K562 (cell line): ENCODE measurements around the gene ZGLP1. TPM values are rescaled to one million over a fixed set of nuclear protein-coding genes. Genes with fewer than 3 reads are reported as not detected.
A peak's percentile ranks its signal among the peaks of the same experiment; 100 is the strongest.

Experiments
- ATAC-seq: fragments of 200-7000 bp; cut with Tn5 transposase; 3 replicates; pipeline ENCODE4 v1.9.1; 2020; ENCODE audit warnings: moderate library complexity
- BruUV-seq: library from RNA; stranded (reverse); fragments of 400-500 nt; replicated peaks from 2 replicates; lab custom pipeline; 2021; lab: Mats Ljungman, UMichigan
- CTCF ChIA-PET: fragments of 300-600 bp; formaldehyde crosslinking; extraction: SDS; loops from one replicate; lab custom pipeline; 2021; ENCODE audit warnings: low intra/inter-chr PET ratio; lab: Yijun Ruan, JAX
- POLR2A ChIA-PET: fragments of 300-600, 350-650 bp; sonication (Branson Sonifier 250); formaldehyde crosslinking; extraction: SDS; loops from one replicate; lab custom pipeline; 2021; ENCODE audit warnings: antibody characterized with exemption, inconsistent platforms; lab: Yijun Ruan, JAX
- DNase-seq, 4 experiments: peaks; one replicate each; pipeline versions ENCODE4 v3.0.0 to v3.0.0-alpha.2; 2011 to 2018; ENCODE audit warnings: low spot score in 3 of 4, mixed read lengths in 3 of 4; ENCODE audit errors: extremely low read depth in 1 of 4
- FAIRE-seq: peaks from 2 replicates; lab custom pipeline; 2011; peaks lifted over from hg19 to GRCh38; lab: Jason Lieb, UNC
- H2AFZ ChIP-seq: 2 replicates; pipeline ENCODE4 v1.6.0; 2011; ENCODE audit warnings: low read depth, low read length, control low read depth, inconsistent platforms
- H3K27ac ChIP-seq: fragments of 200-600 bp; 3 replicates; pipeline ENCODE4 v1.8.0; 2011; ENCODE audit warnings: low read depth, mild to moderate bottlenecking, control low read depth, inconsistent platforms, low read length, moderate library complexity, mixed read lengths; ENCODE audit errors: extremely low read depth
- H3K27me3 ChIP-seq, 2 experiments: fragments of 300-600 bp in 1 of 2; 2 replicates in 1 of 2; 3 replicates in 1 of 2; pipeline versions ENCODE4 v1.6.0 to v1.8.0; 2011; ENCODE audit warnings: inconsistent platforms in 2 of 2, low read length in 2 of 2, mild to moderate bottlenecking in 1 of 2, mixed read lengths in 1 of 2, moderate library complexity in 1 of 2; ENCODE audit not compliant: control insufficient read depth in 2 of 2, insufficient read depth in 2 of 2
- H3K36me3 ChIP-seq: fragments of 300-600 bp; 3 replicates; pipeline ENCODE4 v1.8.0; 2011; ENCODE audit warnings: mild to moderate bottlenecking, low read length, inconsistent platforms; ENCODE audit not compliant: control insufficient read depth, insufficient read depth
- H3K4me1 ChIP-seq, 2 experiments: fragments of 200-600 bp in 1 of 2; replicated peaks in 1 of 2; 2 replicates in 1 of 2; 3 replicates in 1 of 2; pipeline versions ENCODE4 v1.5.1 to v1.8.0; 2011; ENCODE audit warnings: inconsistent platforms in 2 of 2, low read length in 2 of 2, mild to moderate bottlenecking in 1 of 2, mixed read lengths in 1 of 2, moderate library complexity in 1 of 2; ENCODE audit not compliant: control insufficient read depth in 2 of 2, insufficient read depth in 2 of 2
- H3K4me2 ChIP-seq: 2 replicates; pipeline ENCODE4 v1.6.1; 2011; ENCODE audit warnings: low read length, control low read depth, inconsistent platforms, mixed read lengths; ENCODE audit not compliant: insufficient read depth
- H3K4me3 ChIP-seq: fragments of 200-600 bp; sonication (generic), shearing (Covaris generic); 2 replicates; pipeline ENCODE4 v1.5.1; 2016; ENCODE audit warnings: control low read depth, inconsistent platforms
- H3K79me2 ChIP-seq: fragments of 200-600 bp; 3 replicates; pipeline ENCODE4 v1.8.0; 2011; ENCODE audit warnings: low read length, inconsistent platforms; ENCODE audit not compliant: control insufficient read depth, insufficient read depth
- H3K9ac ChIP-seq, 2 experiments: 2 replicates each; pipeline versions ENCODE4 v1.6.0 to v1.6.1; 2011; ENCODE audit warnings: low read depth in 2 of 2, low read length in 2 of 2, control low read depth in 1 of 2, inconsistent platforms in 1 of 2, mild to moderate bottlenecking in 1 of 2, mixed read lengths in 1 of 2; ENCODE audit not compliant: insufficient read depth in 1 of 2
- H3K9me1 ChIP-seq: one replicate; pipeline ENCODE4 v1.6.0; 2011; ENCODE audit warnings: inconsistent platforms, mild to moderate bottlenecking, low read length, moderate library complexity; ENCODE audit not compliant: control insufficient read depth, insufficient read depth
- H3K9me3 ChIP-seq: replicated peaks from 2 replicates; pipeline ENCODE4 v1.5.1; 2011; ENCODE audit warnings: low read depth, low read length, inconsistent platforms; ENCODE audit not compliant: control insufficient read depth, insufficient read depth
- H4K20me1 ChIP-seq: replicated peaks from 2 replicates; pipeline ENCODE4 v1.6.1; 2011; ENCODE audit warnings: low read length, inconsistent platforms, mixed read lengths; ENCODE audit not compliant: control insufficient read depth, insufficient read depth
- CBX5 ChIP-seq: IDR thresholded peaks from 2 replicates; pipeline ENCODE4 v1.6.1; 2014; ENCODE audit warnings: low read depth, borderline replicate concordance
- EGR1 ChIP-seq: fragments of 450-650 bp; conservative IDR thresholded peaks from 2 replicates; pipeline ENCODE4 v1.6.1; 2017; ENCODE audit warnings: mild to moderate bottlenecking
- EZH2 ChIP-seq: IDR thresholded peaks from 2 replicates; pipeline ENCODE4 v1.6.1; 2012; ENCODE audit warnings: low read depth, mild to moderate bottlenecking, inconsistent platforms, low read length, borderline replicate concordance
- HDAC1 ChIP-seq, 2 experiments: fragments of 450-650 bp; IDR thresholded peaks; 2 replicates each; pipeline ENCODE4 v1.6.1; 2016 to 2017; ENCODE audit warnings: inconsistent platforms in 1 of 2, mild to moderate bottlenecking in 1 of 2, moderate library complexity in 1 of 2
- HMGXB4 ChIP-seq: sonication (generic); formaldehyde crosslinking; IDR thresholded peaks from 2 replicates; pipeline ENCODE4 v1.8.1; 2023; ENCODE audit warnings: mild to moderate bottlenecking, missing genetic modification reagents
- JUN ChIP-seq, 2 experiments: sonication (generic) in 1 of 2; formaldehyde crosslinking in 1 of 2; IDR thresholded peaks; 2 replicates each; pipeline versions ENCODE4 v1.6.1 to v1.8.0; 2012 to 2022; ENCODE audit warnings: borderline replicate concordance in 2 of 2, mild to moderate bottlenecking in 2 of 2, improper control_type of control experiment in 1 of 2, low read depth in 1 of 2, low read length in 1 of 2, missing genetic modification reagents in 1 of 2
- LCOR ChIP-seq: sonication (generic); formaldehyde crosslinking; IDR thresholded peaks from 2 replicates; pipeline ENCODE4 v1.8.0; 2022; ENCODE audit warnings: mild to moderate bottlenecking, missing genetic modification reagents
- MAX ChIP-seq: sonication (generic); formaldehyde crosslinking; IDR thresholded peaks from 2 replicates; pipeline ENCODE4 v1.9.0; 2022; ENCODE audit warnings: mild to moderate bottlenecking, missing genetic modification reagents
- MYC ChIP-seq, 2 experiments: fragments of 250-450 bp in 1 of 2; sonication (Bioruptor Pico) in 1 of 2; IDR thresholded peaks; 2 replicates each; pipeline versions ENCODE4 v1.5.1 to v1.6.1; 2012 to 2021; ENCODE audit warnings: low read depth in 2 of 2, borderline replicate concordance in 1 of 2, improper control_type of control experiment in 1 of 2, low read length in 1 of 2, mild to moderate bottlenecking in 1 of 2, moderate library complexity in 1 of 2
- TGIF2 ChIP-seq: sonication (generic); formaldehyde crosslinking; IDR thresholded peaks from 2 replicates; pipeline ENCODE4 v1.8.1; 2022; ENCODE audit warnings: mild to moderate bottlenecking, missing genetic modification reagents, moderate library complexity
- ZNF316 ChIP-seq: fragments of 450-650 bp; IDR thresholded peaks from 2 replicates; pipeline ENCODE4 v1.6.1; 2016
- ZNF76 ChIP-seq: fragments of 250-450 bp; sonication (Bioruptor Pico); IDR thresholded peaks from 2 replicates; pipeline ENCODE4 v1.4.0; 2020; ENCODE audit warnings: mild to moderate bottlenecking, moderate library complexity, borderline replicate concordance
- WGBS: fragments of 100-300 bp; shearing (Covaris generic); methylation state at CpG from one replicate; pipeline ENCODE4 v1.1.6; 2016; ENCODE audit warnings: low coverage, mixed read lengths; ENCODE audit not compliant: insufficient coverage; ENCODE audit errors: missing lambda C conversion rate; 5-methylcytosine and 5-hydroxymethylcytosine counted together
- in situ Hi-C: fragments of 300-500 bp; cut with MboI; formaldehyde crosslinking; loops from 4 replicates; pipeline ENCODE4 v1.15.0; 2018; ENCODE audit warnings: inconsistent platforms, mixed read lengths
- intact Hi-C: fragments of 100-400 bp; cut with micrococcal nuclease; formaldehyde crosslinking; loops from 2 replicates; pipeline ENCODE4 v1.14.2; 2022
- polyA plus RNA-seq, 8 experiments: library from polyadenylated mRNA; depleted of rRNA in 4 of 8; stranded (reverse) in 5 of 8; unstranded in 3 of 8; fragments of >200 nt; fragmentation: Nextera tagmentation in 2 of 8; fragmentation: Illumina TruSeq in 1 of 8; extraction: Ambion mirVana in 2 of 8; extraction: Trizol in 1 of 8; gene quantifications; 2 replicates each; pipeline versions ENCODE4 v1.2.1 to v1.2.3, GENCODE V29; 2011 to 2014; ENCODE audit warnings: inconsistent platforms in 1 of 8, missing spikeins in 1 of 8
- total RNA-seq, 7 experiments: library from RNA; depleted of rRNA in 6 of 7; stranded (reverse); fragments of >200 nt in 6 of 7; fragmentation: Illumina TruSeq in 2 of 7; extraction: Trizol in 2 of 7; gene quantifications; 2 replicates each; pipeline versions ENCODE4 v1.2.1 to v1.2.3, GENCODE V29; 2011 to 2021; ENCODE audit warnings: low replicate concordance in 1 of 7

Gene ZGLP1
- total and polyA plus RNA-seq, 9 of the 15 experiments (the other 6 are each of a cell fraction or from before 2014, with no cell fraction given), result 0.24 to 4.5 (median 2.2) TPM

GRCh38 chr19:10259162-10259905 lies 50.3 kb downstream of the ZGLP1 start:
- Histone ChIP-seq H3K9me1 (no peaks in the 10 kb centered on the region), H2AFZ (no peak overlapping the region), H3K9me3 (no peaks in the 10 kb centered on the region), H4K20me1 (no peaks in the 10 kb centered on the region; the same call in 1 of the 2 replicates), H3K4me3 (no peak overlapping the region), H3K9ac (peak overlapping the region in 1 of 2 experiments; percentile 23; a peak in 1 of 4 replicates), H3K79me2 (peaks cover 4% of the 10 kb centered on the region; the same call in 2 of the 3 replicates), H3K36me3 (peaks cover 51% of the 10 kb centered on the region), H3K4me2 (no peak overlapping the region), H3K4me1 (peaks cover 5 to 34% of the 10 kb centered on the region in 2 experiments; a peak in 3 of 5 replicates), H3K27me3 (no peaks in the 10 kb centered on the region), H3K27ac (no peak overlapping the region)
- DNase-seq, result peak; percentile 60 to 94 (median 67)
- ATAC-seq, result peak; percentile 90
- in situ Hi-C loops, result no loop called here
- 60% methylated on average over 23 of the region's 32 CpGs for WGBS
- FAIRE-seq, result peak; percentile 94
- BruUV-seq, result no TSS peak
- CTCF ChIA-PET, result interaction anchor here (0.5 to 5.5 kb wide), 2 partner anchors 131 to 134 kb away, joined by 3 to 72 read pairs; no protein-coding TSS in a partner anchor
- POLR2A ChIA-PET, result interaction anchor here (0.5 to 3.4 kb wide), 17 partner anchors 8 to 1233 kb away, joined by 3 to 23 read pairs (median 4); partner anchors contain the start of genes CDC37, DNMT1, ICAM1 and MRPL4
- intact Hi-C loops, result loop anchor here (2.0 kb wide), 1 partner anchor 129 kb away; no protein-coding TSS in a partner anchor
- TF ChIP-seq ZNF76 (CRISPR knock-in tag), result no peak
- no peak for TF ChIP-seq MYC (IDR thresholded peaks at IDR 0.05; ENCODE audit: low read depth, low read length)
- no peak for TF ChIP-seq MYC (CRISPR knock-in tag; IDR thresholded peaks at IDR 0.05; ENCODE audit: borderline replicate concordance, low read depth)
- TF ChIP-seq JUN (IDR thresholded peaks at IDR 0.05; ENCODE audit: borderline replicate concordance, low read depth, low read length), result no peak
- no peak for TF ChIP-seq JUN (CRISPR knock-in tag; IDR thresholded peaks at IDR 0.05; ENCODE audit: borderline replicate concordance)
- peak; percentile 60; the same call in 1 of the 2 replicates for TF ChIP-seq EGR1
- peak in 1 of 2 experiments; percentile 15; a peak in 1 of 4 replicates for TF ChIP-seq HDAC1 (IDR thresholded peaks at IDR 0.05)
- TF ChIP-seq ZNF316, result no peak
- TF ChIP-seq CBX5, result no peak
- TF ChIP-seq LCOR (CRISPR knock-in tag), result no peak
- no peak for TF ChIP-seq HMGXB4
- TF ChIP-seq EZH2, result no peak
- no peak for TF ChIP-seq TGIF2 (CRISPR knock-in tag)
- TF ChIP-seq MAX (CRISPR knock-in tag), result 0 out of 2 replicates have a peak, but pooled peaks have one; percentile 41
